Neural cell (in vitro differentiated cells): ENCODE measurements around the gene ASB4. TPM values are rescaled to one million over a fixed set of nuclear protein-coding genes. Genes with fewer than 3 reads are reported as not detected.

Experiments used
- H2AFZ ChIP-seq: fragments of 200-600, 300-800 bp; sonication (generic), shearing (Covaris generic); 2 replicates; pipeline ENCODE4 v1.6.0; 2014; ENCODE audit warnings: low read depth, mild to moderate bottlenecking, antibody characterized with exemption, low read length, moderate library complexity
- H3F3A ChIP-seq: fragments of 200-600 bp; shearing (Covaris generic); 2 replicates; pipeline ENCODE4 v1.6.1; 2016; ENCODE audit warnings: mild to moderate bottlenecking, moderate library complexity, mixed read lengths, antibody characterized with exemption, low read length; ENCODE audit not compliant: insufficient read depth, poor library complexity, severe bottlenecking
- H3K27ac ChIP-seq: fragments of 200-600, 300-800 bp; sonication (generic), shearing (Covaris generic); 2 replicates; pipeline ENCODE4 v1.5.1; 2014; ENCODE audit warnings: mild to moderate bottlenecking, low read length, moderate library complexity
- H3K27me3 ChIP-seq: fragments of 300-800, 200-600 bp; sonication (generic), shearing (Covaris generic); 2 replicates; pipeline ENCODE4 v1.6.0; 2014; ENCODE audit warnings: mild to moderate bottlenecking, low read depth, low read length, moderate library complexity; ENCODE audit not compliant: insufficient read depth
- H3K36me3 ChIP-seq: fragments of 300-800, 200-600 bp; sonication (generic), shearing (Covaris generic); 2 replicates; pipeline ENCODE4 v1.5.1; 2014; ENCODE audit warnings: mild to moderate bottlenecking, antibody characterized with exemption, low read length, moderate library complexity; ENCODE audit not compliant: insufficient read depth
- H3K4me2 ChIP-seq: fragments of 300-800, 200-600 bp; sonication (generic), shearing (Covaris generic); 2 replicates; pipeline ENCODE4 v1.6.0; 2014; ENCODE audit warnings: mild to moderate bottlenecking, low read length
- H3K4me3 ChIP-seq: fragments of 300-800, 200-600 bp; sonication (generic), shearing (Covaris generic); 2 replicates; pipeline ENCODE4 v1.5.1; 2014; ENCODE audit warnings: mild to moderate bottlenecking, low read length, moderate library complexity
- H3K79me2 ChIP-seq: fragments of 200-600 bp; shearing (Covaris generic); replicated peaks from 2 replicates; pipeline ENCODE4 v1.6.0; 2014; ENCODE audit warnings: mild to moderate bottlenecking, low read length, moderate library complexity; ENCODE audit not compliant: insufficient read depth
- H3K9ac ChIP-seq: fragments of 300-800, 200-600 bp; sonication (generic), shearing (Covaris generic); 2 replicates; pipeline ENCODE4 v1.6.1; 2016; ENCODE audit warnings: mild to moderate bottlenecking, low read length, mixed read lengths
- H3K9me2 ChIP-seq: fragments of 200-600 bp; shearing (Covaris generic); 2 replicates; pipeline ENCODE4 v1.6.1; 2016; ENCODE audit warnings: mild to moderate bottlenecking, low read length, mixed read lengths; ENCODE audit not compliant: insufficient read depth
- H3K9me3 ChIP-seq: fragments of 200-600, 300-800 bp; sonication (generic), shearing (Covaris generic); 2 replicates; pipeline ENCODE4 v1.6.1; 2016; ENCODE audit warnings: mild to moderate bottlenecking, mixed run types, low read length, moderate library complexity, mixed read lengths
- H4K20me1 ChIP-seq: fragments of 200-600 bp; shearing (Covaris generic); 2 replicates; pipeline ENCODE4 v1.6.1; 2016; ENCODE audit warnings: mild to moderate bottlenecking, mixed run types; ENCODE audit not compliant: insufficient read depth
- EP300 ChIP-seq: fragments of 450-650 bp; conservative IDR thresholded peaks from 2 replicates; pipeline ENCODE4 v1.6.1; 2014; ENCODE audit warnings: antibody characterized with exemption, mild to moderate bottlenecking, moderate library complexity; ENCODE audit not compliant: poor library complexity, severe bottlenecking
- EZH2 ChIP-seq: fragments of 200-600, 300-800 bp; shearing (Covaris generic), sonication (generic); IDR thresholded peaks from 2 replicates; pipeline ENCODE4 v1.6.1; 2014; ENCODE audit warnings: antibody characterized with exemption, low read length, borderline replicate concordance, mild to moderate bottlenecking; ENCODE audit not compliant: insufficient read depth, poor library complexity, severe bottlenecking
- MXI1 ChIP-seq: fragments of 450-650 bp; conservative IDR thresholded peaks from 2 replicates; pipeline ENCODE4 v1.6.1; 2014; ENCODE audit warnings: antibody characterized with exemption, mild to moderate bottlenecking; ENCODE audit not compliant: poor library complexity, severe bottlenecking
- POLR2AphosphoS5 ChIP-seq: IDR thresholded peaks from 2 replicates; pipeline ENCODE4 v1.6.1; 2012
- RAD21 ChIP-seq: fragments of 450-650 bp; conservative IDR thresholded peaks from 2 replicates; pipeline ENCODE4 v1.6.1; 2014; ENCODE audit warnings: antibody characterized with exemption, mild to moderate bottlenecking, moderate library complexity
- SMC3 ChIP-seq: fragments of 450-650 bp; conservative IDR thresholded peaks from 2 replicates; pipeline ENCODE4 v1.6.1; 2014; ENCODE audit warnings: antibody characterized with exemption, mild to moderate bottlenecking, moderate library complexity; ENCODE audit not compliant: poor library complexity
- TAF1 ChIP-seq: IDR thresholded peaks from 2 replicates; pipeline ENCODE4 v1.6.1; 2012; ENCODE audit warnings: low read depth
- polyA plus RNA-seq: library from polyadenylated mRNA; depleted of rRNA; stranded (reverse); fragments of >200 nt; gene quantifications from 2 replicates; pipeline ENCODE4 v1.2.3, GENCODE V29; 2014
- TF ChIP-seq, protein P1 (sequence below): IDR thresholded peaks from 2 replicates; pipeline ENCODE4 v1.6.1; 2012; ENCODE audit warnings: borderline replicate concordance
- TF ChIP-seq, protein P2 (sequence below): fragments of 450-650 bp; IDR thresholded peaks from 2 replicates; pipeline ENCODE4 v1.5.1; 2014; ENCODE audit warnings: antibody characterized with exemption, mild to moderate bottlenecking, moderate library complexity; ENCODE audit not compliant: poor library complexity, severe bottlenecking

ASB4 gene
- polyA plus RNA-seq, 1 donor from 2014 or later = 0.11 TPM

- Histone ChIP-seq H3K4me3 (no peak overlapping the region), H4K20me1 (no peaks in the 10 kb centered on the region), H3K36me3 (no peaks in the 10 kb centered on the region), H3K9ac (no peak overlapping the region), H3K4me2 (no peak overlapping the region), H3F3A (no peaks in the 10 kb centered on the region), H3K27ac (no peak overlapping the region), H2AFZ (no peak overlapping the region), H3K79me2 (no peaks in the 10 kb centered on the region), H3K27me3 (no peaks in the 10 kb centered on the region), H3K9me3 (no peaks in the 10 kb centered on the region), H3K9me2 (no peaks in the 10 kb centered on the region)
- TF ChIP-seq EZH2 (no peak), MXI1 (no peak), EP300 (no peak), SMC3 (no peak), POLR2AphosphoS5 (no peak), TAF1 (no peak), RAD21 (no peak)
- TF ChIP-seq, protein P1, sequence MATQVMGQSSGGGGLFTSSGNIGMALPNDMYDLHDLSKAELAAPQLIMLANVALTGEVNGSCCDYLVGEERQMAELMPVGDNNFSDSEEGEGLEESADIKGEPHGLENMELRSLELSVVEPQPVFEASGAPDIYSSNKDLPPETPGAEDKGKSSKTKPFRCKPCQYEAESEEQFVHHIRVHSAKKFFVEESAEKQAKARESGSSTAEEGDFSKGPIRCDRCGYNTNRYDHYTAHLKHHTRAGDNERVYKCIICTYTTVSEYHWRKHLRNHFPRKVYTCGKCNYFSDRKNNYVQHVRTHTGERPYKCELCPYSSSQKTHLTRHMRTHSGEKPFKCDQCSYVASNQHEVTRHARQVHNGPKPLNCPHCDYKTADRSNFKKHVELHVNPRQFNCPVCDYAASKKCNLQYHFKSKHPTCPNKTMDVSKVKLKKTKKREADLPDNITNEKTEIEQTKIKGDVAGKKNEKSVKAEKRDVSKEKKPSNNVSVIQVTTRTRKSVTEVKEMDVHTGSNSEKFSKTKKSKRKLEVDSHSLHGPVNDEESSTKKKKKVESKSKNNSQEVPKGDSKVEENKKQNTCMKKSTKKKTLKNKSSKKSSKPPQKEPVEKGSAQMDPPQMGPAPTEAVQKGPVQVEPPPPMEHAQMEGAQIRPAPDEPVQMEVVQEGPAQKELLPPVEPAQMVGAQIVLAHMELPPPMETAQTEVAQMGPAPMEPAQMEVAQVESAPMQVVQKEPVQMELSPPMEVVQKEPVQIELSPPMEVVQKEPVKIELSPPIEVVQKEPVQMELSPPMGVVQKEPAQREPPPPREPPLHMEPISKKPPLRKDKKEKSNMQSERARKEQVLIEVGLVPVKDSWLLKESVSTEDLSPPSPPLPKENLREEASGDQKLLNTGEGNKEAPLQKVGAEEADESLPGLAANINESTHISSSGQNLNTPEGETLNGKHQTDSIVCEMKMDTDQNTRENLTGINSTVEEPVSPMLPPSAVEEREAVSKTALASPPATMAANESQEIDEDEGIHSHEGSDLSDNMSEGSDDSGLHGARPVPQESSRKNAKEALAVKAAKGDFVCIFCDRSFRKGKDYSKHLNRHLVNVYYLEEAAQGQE = no peak
- TF ChIP-seq, protein P2, sequence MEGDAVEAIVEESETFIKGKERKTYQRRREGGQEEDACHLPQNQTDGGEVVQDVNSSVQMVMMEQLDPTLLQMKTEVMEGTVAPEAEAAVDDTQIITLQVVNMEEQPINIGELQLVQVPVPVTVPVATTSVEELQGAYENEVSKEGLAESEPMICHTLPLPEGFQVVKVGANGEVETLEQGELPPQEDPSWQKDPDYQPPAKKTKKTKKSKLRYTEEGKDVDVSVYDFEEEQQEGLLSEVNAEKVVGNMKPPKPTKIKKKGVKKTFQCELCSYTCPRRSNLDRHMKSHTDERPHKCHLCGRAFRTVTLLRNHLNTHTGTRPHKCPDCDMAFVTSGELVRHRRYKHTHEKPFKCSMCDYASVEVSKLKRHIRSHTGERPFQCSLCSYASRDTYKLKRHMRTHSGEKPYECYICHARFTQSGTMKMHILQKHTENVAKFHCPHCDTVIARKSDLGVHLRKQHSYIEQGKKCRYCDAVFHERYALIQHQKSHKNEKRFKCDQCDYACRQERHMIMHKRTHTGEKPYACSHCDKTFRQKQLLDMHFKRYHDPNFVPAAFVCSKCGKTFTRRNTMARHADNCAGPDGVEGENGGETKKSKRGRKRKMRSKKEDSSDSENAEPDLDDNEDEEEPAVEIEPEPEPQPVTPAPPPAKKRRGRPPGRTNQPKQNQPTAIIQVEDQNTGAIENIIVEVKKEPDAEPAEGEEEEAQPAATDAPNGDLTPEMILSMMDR = no peak
Observed at GRCh38 chr7:95531605-95532219, 46.0 kb downstream of the ASB4 start.

DNA sequence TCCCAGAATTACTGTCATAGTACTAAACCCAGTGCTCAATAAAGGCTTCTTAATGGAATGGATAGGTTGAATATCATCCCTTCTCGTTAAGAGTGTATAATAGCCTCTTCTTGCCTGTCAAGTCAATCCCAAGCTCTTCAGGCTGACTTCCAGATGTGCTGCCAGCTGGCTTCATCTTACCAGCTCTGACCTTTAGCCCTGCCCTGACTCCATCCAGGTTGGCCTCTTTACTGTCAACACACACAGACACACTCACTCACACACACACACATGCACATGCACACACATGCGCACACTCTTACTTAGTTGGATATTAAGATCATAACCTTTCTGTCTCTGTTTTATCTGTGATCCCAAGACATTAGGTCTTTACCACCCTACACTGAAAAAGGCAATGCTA, 49.1 kb downstream of the ASB4 start:
- H3K27ac ChIP-seq = no peak overlapping the region
- no peaks in the 10 kb centered on the region for H3F3A ChIP-seq
- H3K9me2 ChIP-seq = no peaks in the 10 kb centered on the region
- H3K4me3 ChIP-seq = no peak overlapping the region
- TF ChIP-seq MXI1 (no peak), TAF1 (no peak), EZH2 (no peak), SMC3 (no peak), RAD21 (no peak), POLR2AphosphoS5 (no peak)
- TF ChIP-seq, protein P1 = no peak
- no peaks in the 10 kb centered on the region for H3K79me2 ChIP-seq
- no peaks in the 10 kb centered on the region for H3K27me3 ChIP-seq
- H2AFZ ChIP-seq = no peak overlapping the region
- H3K9me3 ChIP-seq = no peaks in the 10 kb centered on the region
- H3K9ac ChIP-seq = no peak overlapping the region
- no peak overlapping the region for H3K4me2 ChIP-seq
- H3K36me3 ChIP-seq = no peaks in the 10 kb centered on the region
- H4K20me1 ChIP-seq = no peaks in the 10 kb centered on the region
